ENCODE measurements around the gene PAQR6. TPM values are rescaled to one million over a fixed set of nuclear protein-coding genes. Genes with fewer than 3 reads are reported as not detected.
A peak's percentile ranks its signal among the peaks of the same experiment; 100 is the strongest.

Gene PAQR6
- total RNA-seq, 4 donors from 2014 or later = 0.51 to 1.2 (median 1.1) TPM; not detected in 1

GRCh38 chr1:156251527-156251926 is 3.7 kb upstream of the PAQR6 start:
- no peak for DNase-seq
- H3K36me3 ChIP-seq = no peaks in the 10 kb centered on the region

GRCh38 chr1:156249593-156249992 is 1.7 kb upstream of the PAQR6 start:
- H3K9me3 ChIP-seq = no peaks in the 10 kb centered on the region
- no peaks in the 10 kb centered on the region for H3K36me3 ChIP-seq

More at GRCh38 chr1:156251527-156251926, 3.7 kb upstream of the PAQR6 start:
- TF ChIP-seq POLR2A (IDR thresholded peaks at IDR 0.05) (no peak), CTCF (IDR thresholded peaks at IDR 0.05) (no peak)
- intact Hi-C loops (cut with DNase I; ENCODE audit: low total_unique reads) = no loop called here
- Histone ChIP-seq H3K27ac (no peak overlapping the region), H3K4me1 (no peaks in the 10 kb centered on the region), H3K4me3 (no peak overlapping the region), H3K9me3 (no peaks in the 10 kb centered on the region), H3K27me3 (no peaks in the 10 kb centered on the region)

GRCh38 chr1:156248323-156248683 is 447 bp upstream of the PAQR6 start:
- Histone ChIP-seq H3K4me1 (peaks cover 0 to 5% of the 10 kb centered on the region in 2 donors), H3K36me3 (no peaks in the 10 kb centered on the region), H3K4me3 (no peak overlapping the region), H3K9me3 (no peaks in the 10 kb centered on the region), H3K27ac (no peak overlapping the region), H3K27me3 (peaks cover 0 to 3% of the 10 kb centered on the region in 2 donors)
- intact Hi-C loops (cut with DNase I; ENCODE audit: low total_unique reads) = no loop called here
- TF ChIP-seq CTCF (IDR thresholded peaks at IDR 0.05) (no peak), POLR2A (IDR thresholded peaks at IDR 0.05) (no peak)
- DNase-seq = no peak

More at GRCh38 chr1:156249593-156249992, 1.7 kb upstream of the PAQR6 start:
- intact Hi-C loops (cut with DNase I; ENCODE audit: low total_unique reads) = no loop called here
- H3K27me3 ChIP-seq = peaks cover 0 to 3% of the 10 kb centered on the region in 2 donors
- TF ChIP-seq POLR2A (IDR thresholded peaks at IDR 0.05) (no peak), CTCF (IDR thresholded peaks at IDR 0.05) (no peak)
- peaks cover 0 to 5% of the 10 kb centered on the region in 2 donors for H3K4me1 ChIP-seq
- no peak overlapping the region for H3K27ac ChIP-seq
- no peak overlapping the region for H3K4me3 ChIP-seq
- DNase-seq = no peak

GRCh38 chr1:156246781-156247459 is 936 bp downstream of the PAQR6 start:
- no peak for TF ChIP-seq POLR2A (IDR thresholded peaks at IDR 0.05)
- TF ChIP-seq CTCF (IDR thresholded peaks at IDR 0.05) = no peak
- no peaks in the 10 kb centered on the region for H3K9me3 ChIP-seq
- peaks cover 0 to 5% of the 10 kb centered on the region in 2 donors for H3K4me1 ChIP-seq
- H3K4me3 ChIP-seq = no peak overlapping the region
- DNase-seq = peak in 1 of 2 donors; percentile 42
- H3K36me3 ChIP-seq = no peaks in the 10 kb centered on the region
- H3K27ac ChIP-seq = no peak overlapping the region
- peaks cover 0 to 3% of the 10 kb centered on the region in 2 donors for H3K27me3 ChIP-seq
- intact Hi-C loops (cut with DNase I; ENCODE audit: low total_unique reads) = no loop called here

- peaks cover 0 to 3% of the 10 kb centered on the region in 2 donors for H3K27me3 ChIP-seq
- H3K4me1 ChIP-seq = peaks cover 0 to 5% of the 10 kb centered on the region in 2 donors
- H3K27ac ChIP-seq = no peak overlapping the region
- DNase-seq = no peak
- no peak overlapping the region for H3K4me3 ChIP-seq
- intact Hi-C loops (cut with DNase I; ENCODE audit: low total_unique reads) = no loop called here
- H3K9me3 ChIP-seq = no peaks in the 10 kb centered on the region
- TF ChIP-seq POLR2A (IDR thresholded peaks at IDR 0.05) (no peak), CTCF (IDR thresholded peaks at IDR 0.05) (no peak)
- no peaks in the 10 kb centered on the region for H3K36me3 ChIP-seq
These were observed 1.5 kb downstream of the PAQR6 start for GRCh38 chr1:156246241-156246780.
